A549 treated with GW870086 at 1 μM for 4 hours (cell line): ENCODE results near the gene ZNF423. TPM values are rescaled to one million over a fixed set of nuclear protein-coding genes. Genes with fewer than 3 reads are reported as not detected.

ENCODE experiments used
- total RNA-seq: library from RNA; stranded (reverse); fragments of 200-300 nt; extraction: Qiagen RNA extraction; gene quantifications from 5 replicates; pipeline ENCODE4 v1.2.3, GENCODE V29; 2022; ENCODE audit warnings: low read depth

ZNF423 gene
- total RNA-seq, result 0.05 to 0.27 TPM (median 0.15 TPM) in 5 replicates

DNA sequence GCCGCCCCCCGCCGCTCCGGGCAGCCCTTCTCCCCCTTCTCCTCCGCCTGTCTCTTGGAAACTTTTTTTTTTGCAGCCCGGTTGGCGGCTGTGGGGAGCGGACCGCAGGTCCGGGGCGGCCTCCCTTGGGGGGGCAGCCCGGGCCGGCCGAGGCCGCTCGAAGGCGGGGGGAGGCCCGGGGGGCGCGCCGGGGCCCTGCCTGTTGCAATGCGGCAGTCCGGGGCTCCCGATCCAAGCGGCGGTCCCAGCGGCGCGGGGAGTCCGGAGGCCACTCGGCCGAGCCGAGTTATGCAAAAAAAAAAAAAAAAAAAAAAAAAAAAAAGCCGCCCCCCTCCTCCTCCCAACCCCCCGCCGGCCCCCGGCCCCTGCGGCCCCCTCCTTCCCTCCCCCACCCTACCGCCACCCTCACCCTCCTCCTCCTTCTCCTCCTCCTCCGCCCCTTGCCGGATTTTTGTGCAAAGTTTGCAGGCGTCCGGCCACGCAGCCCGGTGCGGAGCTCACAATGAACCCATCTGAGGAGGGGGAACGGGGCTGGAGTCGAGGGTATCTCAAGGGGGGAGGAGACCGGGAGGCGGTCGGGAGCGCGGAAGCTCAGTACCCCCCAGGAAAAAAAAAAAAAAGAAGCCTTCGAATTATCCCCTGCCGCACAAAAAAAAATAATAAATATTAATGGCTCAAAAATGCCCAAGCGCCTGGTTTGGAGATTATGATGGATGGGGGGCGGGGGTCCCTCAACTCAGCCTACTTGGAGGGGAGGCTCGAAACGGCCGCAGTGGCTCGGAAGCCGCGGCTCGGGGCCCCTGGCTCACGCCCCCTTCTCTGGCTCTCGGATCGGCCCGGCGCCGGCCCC lies at the start of gene ZNF423:
Gene ZNF423 (minus strand): TSS at position 291 of the 850 bp plus-strand sequence. CDS start 338 bp downstream, outside the sequence.

Other genes with a start within 250 kb of the ZNF423 start
- 16.7 to 20.4 TPM (median 19.9 TPM) in 5 replicates for gene CNEP1R1, start 169.1 kb upstream of the ZNF423 start, total RNA-seq
- gene HEATR3, start 209.9 kb upstream of the ZNF423 start, total RNA-seq, result 14.1 to 15.5 TPM (median 14.7 TPM) in 5 replicates